BJ (cell line): ENCODE measurements around the gene TPPP3. TPM values are rescaled to one million over a fixed set of nuclear protein-coding genes. Genes with fewer than 3 reads are reported as not detected.

Source experiments
- CTCF ChIA-PET: fragments of 350-600 bp; formaldehyde crosslinking; extraction: SDS; loops from one replicate; lab custom pipeline; 2021; ENCODE audit warnings: antibody characterized with exemption, inconsistent platforms; lab: Yijun Ruan, JAX
- POLR2A ChIA-PET: fragments of 300-600 bp; sonication (Branson Sonifier 250); formaldehyde crosslinking; extraction: SDS; loops from one replicate; lab custom pipeline; 2021; ENCODE audit warnings: antibody characterized with exemption; lab: Charles Lee
- DNase-seq: peaks from one replicate; pipeline ENCODE4 v3.0.0-alpha.2; 2011; ENCODE audit warnings: low read depth
- H3K27me3 ChIP-seq: 2 replicates; pipeline ENCODE4 v1.6.0; 2011; ENCODE audit warnings: low read length; ENCODE audit not compliant: control insufficient read depth, insufficient read depth
- H3K36me3 ChIP-seq: 2 replicates; pipeline ENCODE4 v1.5.1; 2011; ENCODE audit warnings: low read length; ENCODE audit not compliant: control insufficient read depth, insufficient read depth
- H3K4me3 ChIP-seq: 2 replicates; pipeline ENCODE4 v1.5.1; 2011; ENCODE audit warnings: low read depth, mild to moderate bottlenecking, control low read depth, low read length
- polyA plus RNA-seq: library from polyadenylated mRNA; depleted of rRNA; stranded (reverse); fragments of >200 nt; gene quantifications from 2 replicates; pipeline ENCODE4 v1.2.3, GENCODE V29; 2011
- TF ChIP-seq, protein P1 (sequence below): IDR thresholded peaks from 2 replicates; pipeline ENCODE4 v1.5.1; 2011; ENCODE audit warnings: low read depth, mild to moderate bottlenecking, control low read depth, inconsistent platforms, low read length, moderate library complexity; ENCODE audit not compliant: insufficient read depth

TPPP3 gene
- polyA plus RNA-seq, 1 experiment = 0.64 TPM

DNA sequence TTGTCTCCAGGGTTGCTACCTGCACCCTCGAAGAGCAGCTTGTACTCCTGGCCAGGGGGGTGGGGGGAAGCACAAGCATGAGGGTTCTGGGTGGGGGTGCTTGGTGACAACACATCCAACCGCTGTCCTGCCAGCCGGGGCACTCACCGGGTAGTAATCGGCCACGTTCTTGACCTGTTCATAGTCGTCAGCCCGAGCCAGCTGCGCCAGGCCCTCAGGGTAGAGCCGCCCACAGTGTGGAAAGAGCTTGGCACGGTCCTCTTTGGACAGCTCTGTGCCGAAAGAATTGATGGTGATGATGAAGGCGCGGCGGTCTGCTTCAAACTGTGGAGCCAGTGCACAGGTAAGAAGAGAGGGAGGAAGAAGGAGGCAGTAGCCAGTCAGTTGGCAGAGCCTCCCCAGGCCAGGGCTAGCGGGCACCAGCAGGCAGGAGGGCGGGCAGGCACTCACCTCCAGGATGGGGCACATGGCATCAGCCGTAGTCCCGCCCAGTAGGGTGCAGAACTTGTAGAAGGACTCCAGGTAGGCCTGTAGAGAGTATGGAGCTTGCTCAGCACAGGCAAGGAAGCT, 45.6 kb upstream of the TPPP3 start:
- ChIA-PET CTCF (interaction anchor here (1.0 to 4.5 kb wide), 3 partner anchors 9 to 27 kb away, joined by 3 to 26 read pairs (median 5); no protein-coding TSS in a partner anchor), POLR2A (no interaction called here)
- TF ChIP-seq, protein P1, sequence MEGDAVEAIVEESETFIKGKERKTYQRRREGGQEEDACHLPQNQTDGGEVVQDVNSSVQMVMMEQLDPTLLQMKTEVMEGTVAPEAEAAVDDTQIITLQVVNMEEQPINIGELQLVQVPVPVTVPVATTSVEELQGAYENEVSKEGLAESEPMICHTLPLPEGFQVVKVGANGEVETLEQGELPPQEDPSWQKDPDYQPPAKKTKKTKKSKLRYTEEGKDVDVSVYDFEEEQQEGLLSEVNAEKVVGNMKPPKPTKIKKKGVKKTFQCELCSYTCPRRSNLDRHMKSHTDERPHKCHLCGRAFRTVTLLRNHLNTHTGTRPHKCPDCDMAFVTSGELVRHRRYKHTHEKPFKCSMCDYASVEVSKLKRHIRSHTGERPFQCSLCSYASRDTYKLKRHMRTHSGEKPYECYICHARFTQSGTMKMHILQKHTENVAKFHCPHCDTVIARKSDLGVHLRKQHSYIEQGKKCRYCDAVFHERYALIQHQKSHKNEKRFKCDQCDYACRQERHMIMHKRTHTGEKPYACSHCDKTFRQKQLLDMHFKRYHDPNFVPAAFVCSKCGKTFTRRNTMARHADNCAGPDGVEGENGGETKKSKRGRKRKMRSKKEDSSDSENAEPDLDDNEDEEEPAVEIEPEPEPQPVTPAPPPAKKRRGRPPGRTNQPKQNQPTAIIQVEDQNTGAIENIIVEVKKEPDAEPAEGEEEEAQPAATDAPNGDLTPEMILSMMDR = no peak
- Histone ChIP-seq H3K27me3 (no peaks in the 10 kb centered on the region), H3K36me3 (peaks cover 10% of the 10 kb centered on the region), H3K4me3 (no peak overlapping the region)
- no peak for DNase-seq

DNA sequence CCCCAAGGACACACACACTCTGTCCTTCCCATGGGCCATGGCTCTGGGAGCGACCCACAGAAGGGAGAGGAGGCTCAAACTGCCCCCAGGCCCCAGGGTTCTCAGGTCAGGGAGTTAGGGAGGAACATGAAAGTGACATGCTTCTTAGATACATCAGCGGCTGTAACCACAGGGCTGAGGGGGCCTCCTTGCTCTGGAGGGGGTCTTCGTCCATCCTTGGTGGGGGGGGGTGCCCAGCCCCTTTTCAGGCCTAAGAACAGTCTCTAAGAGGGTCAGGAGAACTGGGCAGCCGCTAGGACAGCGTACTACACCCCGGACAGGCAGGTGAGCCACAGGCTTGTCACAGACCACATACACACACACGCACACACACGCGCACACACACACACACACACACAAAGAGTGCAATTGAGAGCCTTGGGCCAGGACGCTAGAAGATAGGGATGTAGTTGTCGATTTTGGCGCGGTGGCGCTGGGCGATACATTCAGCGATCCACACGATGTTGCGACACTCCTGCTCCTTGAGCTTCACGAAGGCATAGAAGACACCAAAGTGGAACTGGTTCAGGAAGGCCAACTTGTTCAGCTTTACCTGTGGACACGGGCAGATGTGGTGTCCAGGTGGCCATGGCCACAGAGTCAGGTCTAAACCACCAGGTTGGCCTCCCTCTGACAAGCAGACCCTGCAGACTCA, 44.9 kb upstream of the TPPP3 start:
- POLR2A ChIA-PET = no interaction called here
- H3K4me3 ChIP-seq = no peak overlapping the region
- CTCF ChIA-PET = interaction anchor here (1.0 to 4.5 kb wide), 3 partner anchors 9 to 28 kb away, joined by 3 to 26 read pairs (median 5); no protein-coding TSS in a partner anchor
- no peak for DNase-seq
- peaks cover 10% of the 10 kb centered on the region for H3K36me3 ChIP-seq
- TF ChIP-seq, protein P1 = no peak
- H3K27me3 ChIP-seq = no peaks in the 10 kb centered on the region

DNA sequence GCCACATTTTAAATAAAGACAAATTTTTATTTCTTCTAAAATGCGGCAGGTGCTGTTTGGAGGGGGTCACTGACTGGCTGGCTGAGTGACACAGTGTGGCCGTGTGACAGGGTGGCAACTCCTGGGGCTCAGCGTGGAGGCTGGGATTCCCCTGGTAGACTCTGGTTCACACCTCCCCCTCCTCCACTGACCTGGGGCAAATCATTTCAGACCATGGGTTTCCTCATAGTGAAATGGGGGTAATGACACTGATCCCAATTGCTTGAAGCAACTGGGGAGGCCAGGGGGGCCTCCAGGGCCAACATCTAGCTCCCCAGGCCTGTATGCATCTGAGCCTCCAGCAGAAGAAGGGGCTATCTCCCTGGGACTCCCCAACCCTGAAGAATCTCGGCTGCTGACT, 44.2 kb upstream of the TPPP3 start:
- DNase-seq = no peak
- TF ChIP-seq, protein P1 = no peak
- CTCF ChIA-PET = no interaction called here
- no peaks in the 10 kb centered on the region for H3K27me3 ChIP-seq
- POLR2A ChIA-PET = no interaction called here
- no peak overlapping the region for H3K4me3 ChIP-seq
- peaks cover 10% of the 10 kb centered on the region for H3K36me3 ChIP-seq

DNA sequence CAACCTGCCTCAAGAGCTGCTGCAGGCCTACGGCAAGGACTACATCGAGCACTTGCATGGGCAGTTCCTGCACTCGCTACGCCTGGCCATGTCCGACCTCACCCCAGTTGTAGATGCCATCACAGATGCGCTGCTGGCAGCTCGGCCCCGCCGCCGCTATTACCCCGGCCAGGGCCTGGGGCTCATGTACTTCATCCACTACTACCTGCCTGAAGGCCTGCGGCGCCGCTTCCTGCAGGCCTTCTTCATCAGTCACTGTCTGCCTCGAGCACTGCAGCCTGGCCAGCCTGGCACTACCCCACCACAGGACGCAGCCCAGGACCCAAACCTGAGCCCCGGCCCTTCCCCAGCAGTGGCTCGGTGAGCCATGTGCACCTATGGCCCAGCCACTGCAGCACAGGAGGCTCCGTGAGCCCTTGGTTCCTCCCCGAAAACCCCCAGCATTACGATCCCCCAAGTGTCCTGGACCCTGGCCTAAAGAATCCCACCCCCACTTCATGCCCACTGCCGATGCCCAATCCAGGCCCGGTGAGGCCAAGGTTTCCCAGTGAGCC, 43.4 kb upstream of the TPPP3 start:
- no peak overlapping the region for H3K4me3 ChIP-seq
- TF ChIP-seq, protein P1 = no peak
- DNase-seq = no peak
- ChIA-PET CTCF (interaction anchor here (0.8 to 7.2 kb wide), 3 partner anchors 8 to 22 kb away, joined by 3 to 47 read pairs (median 3); no protein-coding TSS in a partner anchor), POLR2A (no interaction called here)
- no peaks in the 10 kb centered on the region for H3K27me3 ChIP-seq
- peaks cover 10% of the 10 kb centered on the region for H3K36me3 ChIP-seq

DNA sequence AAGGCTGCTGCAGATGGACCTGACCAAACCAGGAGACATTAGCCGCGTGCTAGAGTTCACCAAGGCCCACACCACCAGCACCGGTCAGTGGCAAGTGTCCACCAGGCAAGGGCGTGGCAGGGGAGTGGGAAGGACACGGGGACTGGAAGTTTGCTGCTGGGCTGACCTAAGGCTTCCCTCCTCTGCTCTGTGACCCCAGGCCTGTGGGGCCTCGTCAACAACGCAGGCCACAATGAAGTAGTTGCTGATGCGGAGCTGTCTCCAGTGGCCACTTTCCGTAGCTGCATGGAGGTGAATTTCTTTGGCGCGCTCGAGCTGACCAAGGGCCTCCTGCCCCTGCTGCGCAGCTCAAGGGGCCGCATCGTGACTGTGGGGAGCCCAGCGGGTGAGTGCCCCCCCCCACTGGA, 42.5 kb upstream of the TPPP3 start:
- CTCF ChIA-PET = interaction anchor here (1.3 to 7.2 kb wide), 2 partner anchors 10 to 20 kb away, joined by 5 to 47 read pairs; no protein-coding TSS in a partner anchor
- POLR2A ChIA-PET = no interaction called here
- Histone ChIP-seq H3K27me3 (no peaks in the 10 kb centered on the region), H3K4me3 (no peak overlapping the region), H3K36me3 (peaks cover 10% of the 10 kb centered on the region)
- DNase-seq = no peak
- TF ChIP-seq, protein P1 = no peak
